B cell (primary cell): ENCODE measurements around the gene SCGB1C2. TPM values are rescaled to one million over a fixed set of nuclear protein-coding genes. Genes with fewer than 3 reads are reported as not detected.
A peak's percentile ranks its signal among the peaks of the same experiment; 100 is the strongest.
"Not testable (repeated sequence)": the region's sequence is repeated elsewhere in the genome, so short reads cannot be mapped to it uniquely, and the experiment has no call there.

Experiments used
- ATAC-seq: fragments of 200-7000 bp; cut with Tn5 transposase; one replicate; pipeline ENCODE4 v1.10.0; 2021; ENCODE audit warnings: low read depth, mild to moderate bottlenecking, moderate number of reproducible peaks, moderate library complexity
- CTCF ChIA-PET: fragments of 350-600 bp; sonication (Branson Sonifier 250); formaldehyde crosslinking; loops from one replicate; lab custom pipeline; 2021; ENCODE audit warnings: antibody characterized with exemption, inconsistent platforms; lab: Charles Lee
- POLR2A ChIA-PET: fragments of 350-600 bp; sonication (Branson Sonifier 250); formaldehyde crosslinking; loops from one replicate; lab custom pipeline; 2021; ENCODE audit warnings: antibody characterized with exemption; lab: Charles Lee
- DNase-seq: peaks from one replicate; pipeline ENCODE4 v3.0.0; 2013
- H2AFZ ChIP-seq: 2 replicates; pipeline ENCODE4 v1.6.1; 2012; ENCODE audit warnings: mild to moderate bottlenecking, low read depth, low read length; ENCODE audit not compliant: insufficient read depth, poor library complexity, severe bottlenecking
- H3K27ac ChIP-seq, 2 donors: 1 replicate in 1 of 2; 2 replicates in 1 of 2; pipeline ENCODE4 v1.5.1; 2012 to 2013; ENCODE audit warnings: low read length in 2 of 2, mild to moderate bottlenecking in 2 of 2, moderate library complexity in 1 of 2
- H3K27me3 ChIP-seq, 4 experiments: fragments of 200-600 bp in 1 of 4; sonication (generic) in 1 of 4; replicated peaks in 1 of 4; 1 replicate in 2 of 4; 2 replicates in 2 of 4; pipeline versions ENCODE4 v1.6.1 to v1.7.0; 2013 to 2016; ENCODE audit warnings: low read length in 3 of 4, mild to moderate bottlenecking in 2 of 4, mixed read lengths in 1 of 4, moderate library complexity in 1 of 4; ENCODE audit not compliant: insufficient read depth in 4 of 4, control insufficient read depth in 3 of 4; ENCODE audit errors: control extremely low read depth in 1 of 4
- H3K36me3 ChIP-seq, 2 experiments: replicated peaks in 1 of 2; 1 replicate in 1 of 2; 2 replicates in 1 of 2; pipeline versions ENCODE4 v1.6.1 to v1.7.1; 2013; ENCODE audit warnings: low read length in 1 of 2; ENCODE audit not compliant: insufficient read depth in 2 of 2, control insufficient read depth in 1 of 2; ENCODE audit errors: control extremely low read depth in 1 of 2, extremely low read depth in 1 of 2
- H3K4me1 ChIP-seq, 2 donors: fragments of 200-600 bp in 1 of 2; sonication (generic) in 1 of 2; 1 replicate in 1 of 2; 2 replicates in 1 of 2; pipeline versions ENCODE4 v1.5.1 to v1.6.1; 2013 to 2017; ENCODE audit warnings: low read length in 2 of 2; ENCODE audit not compliant: control insufficient read depth in 2 of 2, insufficient read depth in 2 of 2
- H3K4me2 ChIP-seq: replicated peaks from 2 replicates; pipeline ENCODE3; 2012; ENCODE audit warnings: mild to moderate bottlenecking, low read depth, low read length; ENCODE audit not compliant: poor library complexity, severe bottlenecking
- H3K4me3 ChIP-seq, 5 experiments: fragments of 200-600 bp in 1 of 5; sonication (generic) in 1 of 5; 1 replicate in 3 of 5; 2 replicates in 2 of 5; pipeline versions ENCODE4 v1.5.1 to v1.7.0; 2011 to 2016; ENCODE audit warnings: low read length in 4 of 5, mild to moderate bottlenecking in 4 of 5, low read depth in 2 of 5, control low read depth in 1 of 5, moderate library complexity in 1 of 5; ENCODE audit not compliant: insufficient read depth in 1 of 5; ENCODE audit errors: control extremely low read depth in 1 of 5, extremely low read depth in 1 of 5
- H3K79me2 ChIP-seq: fragments of 200-600 bp; sonication (generic); one replicate; pipeline ENCODE4 v1.6.0; 2016; ENCODE audit warnings: low read length; ENCODE audit not compliant: control insufficient read depth, insufficient read depth
- H3K9ac ChIP-seq: fragments of 200-600 bp; sonication (generic); 2 replicates; pipeline ENCODE4 v1.6.1; 2017; ENCODE audit warnings: mild to moderate bottlenecking, low read length, moderate library complexity
- H3K9me3 ChIP-seq, 3 donors: one replicate each; pipeline versions ENCODE4 v1.6.1 to v1.7.1; 2013; ENCODE audit warnings: low read length in 2 of 3; ENCODE audit not compliant: control insufficient read depth in 2 of 3, insufficient read depth in 1 of 3; ENCODE audit errors: control extremely low read depth in 1 of 3
- H4K20me1 ChIP-seq: 2 replicates; pipeline ENCODE4 v1.6.0; 2012; ENCODE audit warnings: mild to moderate bottlenecking, low read length; ENCODE audit not compliant: insufficient read depth, control insufficient read depth, poor library complexity, severe bottlenecking
- H3K27ac Mint-ChIP-seq: one replicate; pipeline ENCODE4 v1.8.0; 2021; ENCODE audit warnings: mixed read lengths
- H3K27me3 Mint-ChIP-seq: one replicate; pipeline ENCODE4 v1.8.0; 2021; ENCODE audit warnings: mixed read lengths
- H3K4me1 Mint-ChIP-seq: one replicate; pipeline ENCODE4 v1.8.0; 2021; ENCODE audit warnings: mixed read lengths
- H3K4me3 Mint-ChIP-seq: one replicate; pipeline ENCODE4 v1.8.0; 2021; ENCODE audit warnings: mixed read lengths
- H3K9me3 Mint-ChIP-seq: one replicate; pipeline ENCODE4 v1.8.0; 2022; ENCODE audit warnings: mixed read lengths; ENCODE audit not compliant: insufficient read depth
- WGBS: methylation state at CpG from one replicate; pipeline ENCODE4 v1.1.5; 2013; ENCODE audit warnings: missing lambda C conversion rate; ENCODE audit not compliant: insufficient coverage; 5-methylcytosine and 5-hydroxymethylcytosine counted together
- intact Hi-C: fragments of 100-400 bp; cut with micrococcal nuclease; formaldehyde crosslinking; loops from one replicate; pipeline ENCODE4 v1.10.0; 2022
- polyA plus RNA-seq: library from polyadenylated mRNA; depleted of rRNA; stranded (reverse); fragments of >200 nt; gene quantifications from 2 replicates; pipeline ENCODE4 v1.2.3, GENCODE V29; 2012
- total RNA-seq, 2 donors: library from RNA; stranded (reverse); fragments of 120-200 nt in 1 of 2; gene quantifications; 1 replicate in 1 of 2; 2 replicates in 1 of 2; pipeline versions ENCODE4 v1.2.3 to v1.2.4, GENCODE V29; 2013 to 2022
- TF ChIP-seq, protein P1 (sequence below): fragments of 200-600 bp; IDR thresholded peaks from one replicate; pipeline ENCODE4 v1.8.0; 2022; ENCODE audit warnings: antibody characterized with exemption, mild to moderate bottlenecking

Gene SCGB1C2
- total and polyA plus RNA-seq, 2 donors (not counting 1 experiment from before 2014, with no cell fraction given), result not detected

DNA sequence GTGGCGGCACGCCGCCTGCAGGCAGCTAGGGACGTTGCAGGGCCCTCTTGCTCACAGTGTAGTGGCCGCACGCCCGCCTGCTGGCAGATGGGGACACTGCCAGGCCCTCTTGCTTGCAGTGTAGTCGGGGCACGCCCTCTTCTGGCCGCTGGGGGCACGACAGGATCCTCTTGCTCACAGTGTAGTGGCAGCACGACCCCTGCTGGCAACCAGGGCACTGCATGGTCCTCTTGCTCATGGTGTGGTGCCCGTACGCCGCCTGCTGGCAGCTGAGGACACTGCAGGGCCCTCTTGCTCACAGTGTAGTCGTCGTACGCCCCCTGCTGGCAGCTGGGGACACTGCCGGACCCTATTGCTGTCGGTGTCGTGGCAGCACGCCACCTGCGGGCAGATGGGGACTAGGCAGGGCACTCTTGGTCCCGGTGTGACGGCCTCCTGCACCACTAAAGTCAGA, 3.0 kb upstream of the SCGB1C2 start:
- H3K9ac ChIP-seq, H3K27ac Mint-ChIP-seq, H4K20me1 ChIP-seq, H3K27me3 Mint-ChIP-seq, H3K79me2 ChIP-seq, CTCF ChIA-PET, DNase-seq, H3K27me3 ChIP-seq, H3K4me1 ChIP-seq, H3K4me1 Mint-ChIP-seq, H3K9me3 ChIP-seq, H3K4me2 ChIP-seq, H3K27ac ChIP-seq, intact Hi-C loops, POLR2A ChIA-PET, H3K4me3 Mint-ChIP-seq, H3K9me3 Mint-ChIP-seq, H3K4me3 ChIP-seq, H3K36me3 ChIP-seq, H2AFZ ChIP-seq: not testable (repeated sequence)
- ATAC-seq, result peak; percentile 55
- TF ChIP-seq, protein P1, sequence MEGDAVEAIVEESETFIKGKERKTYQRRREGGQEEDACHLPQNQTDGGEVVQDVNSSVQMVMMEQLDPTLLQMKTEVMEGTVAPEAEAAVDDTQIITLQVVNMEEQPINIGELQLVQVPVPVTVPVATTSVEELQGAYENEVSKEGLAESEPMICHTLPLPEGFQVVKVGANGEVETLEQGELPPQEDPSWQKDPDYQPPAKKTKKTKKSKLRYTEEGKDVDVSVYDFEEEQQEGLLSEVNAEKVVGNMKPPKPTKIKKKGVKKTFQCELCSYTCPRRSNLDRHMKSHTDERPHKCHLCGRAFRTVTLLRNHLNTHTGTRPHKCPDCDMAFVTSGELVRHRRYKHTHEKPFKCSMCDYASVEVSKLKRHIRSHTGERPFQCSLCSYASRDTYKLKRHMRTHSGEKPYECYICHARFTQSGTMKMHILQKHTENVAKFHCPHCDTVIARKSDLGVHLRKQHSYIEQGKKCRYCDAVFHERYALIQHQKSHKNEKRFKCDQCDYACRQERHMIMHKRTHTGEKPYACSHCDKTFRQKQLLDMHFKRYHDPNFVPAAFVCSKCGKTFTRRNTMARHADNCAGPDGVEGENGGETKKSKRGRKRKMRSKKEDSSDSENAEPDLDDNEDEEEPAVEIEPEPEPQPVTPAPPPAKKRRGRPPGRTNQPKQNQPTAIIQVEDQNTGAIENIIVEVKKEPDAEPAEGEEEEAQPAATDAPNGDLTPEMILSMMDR, result peak; percentile 36
- WGBS, result no CpG with 5 or more reads among the region's 25 CpGs

- H4K20me1 ChIP-seq, POLR2A ChIA-PET, intact Hi-C loops, H3K9ac ChIP-seq, H2AFZ ChIP-seq, H3K27me3 ChIP-seq, H3K4me2 ChIP-seq, ATAC-seq, H3K27ac Mint-ChIP-seq, H3K27me3 Mint-ChIP-seq, H3K4me3 Mint-ChIP-seq, H3K4me1 ChIP-seq, H3K4me3 ChIP-seq, H3K9me3 Mint-ChIP-seq, H3K36me3 ChIP-seq, CTCF ChIA-PET, H3K4me1 Mint-ChIP-seq, H3K9me3 ChIP-seq, H3K27ac ChIP-seq, H3K79me2 ChIP-seq, DNase-seq: not testable (repeated sequence)
- WGBS, result no CpG with 5 or more reads among the region's 6 CpGs
Observed at GRCh38 chr17:135022-135421, 2.3 kb upstream of the SCGB1C2 start.

DNA sequence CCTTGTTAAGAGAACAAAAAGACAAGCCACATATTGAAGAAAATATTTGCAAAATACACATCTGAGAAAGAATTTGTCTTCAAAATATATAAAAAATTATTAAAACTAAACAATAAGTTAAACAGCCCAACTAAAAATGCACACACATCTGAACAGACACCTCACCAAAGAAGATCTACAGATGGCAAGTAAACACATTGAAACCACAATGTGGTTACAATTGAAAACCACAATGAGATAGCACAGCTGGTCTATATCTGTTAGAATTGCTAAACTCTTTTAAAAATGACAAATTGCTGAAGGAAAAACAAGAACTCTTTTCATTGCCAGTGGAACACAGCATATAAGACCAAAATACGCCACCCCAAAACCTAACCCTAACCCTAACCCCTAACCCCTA, 1.5 kb upstream of the SCGB1C2 start:
- ATAC-seq, H3K9me3 Mint-ChIP-seq, CTCF ChIA-PET: not testable (repeated sequence)

More for the DNA sequence above, 1.5 kb upstream of the SCGB1C2 start:
- DNase-seq, H3K9ac ChIP-seq, H3K4me3 Mint-ChIP-seq, POLR2A ChIA-PET, H3K79me2 ChIP-seq, H3K27me3 ChIP-seq, H3K4me2 ChIP-seq, H3K4me1 ChIP-seq, H3K27ac Mint-ChIP-seq, H3K27ac ChIP-seq, H3K4me3 ChIP-seq, H3K27me3 Mint-ChIP-seq, H2AFZ ChIP-seq, H3K9me3 ChIP-seq, H4K20me1 ChIP-seq, H3K4me1 Mint-ChIP-seq, H3K36me3 ChIP-seq, intact Hi-C loops: not testable (repeated sequence)
- no CpG with 5 or more reads among the region's 1 CpG for whole genome bisulfite sequencing
